Endothelial cell of umbilical vein (primary cell): ENCODE measurements around the gene APOBEC4.

Experiments
- CTCF ChIP-seq, 2 donors: IDR thresholded peaks; 1 replicate in 1 of 2; 2 replicates in 1 of 2; pipeline ENCODE4 v1.5.1; 2011; ENCODE audit warnings: low read length in 2 of 2, mild to moderate bottlenecking in 2 of 2, moderate library complexity in 2 of 2, control low read depth in 1 of 2, inconsistent platforms in 1 of 2, low read depth in 1 of 2; ENCODE audit not compliant: insufficient read depth in 1 of 2; ENCODE audit errors: extremely low read depth in 1 of 2
- EZH2 ChIP-seq: IDR thresholded peaks from 2 replicates; pipeline ENCODE4 v1.6.1; 2012; ENCODE audit warnings: borderline replicate concordance, low read depth, mild to moderate bottlenecking, moderate library complexity, low read length, inconsistent platforms; ENCODE audit not compliant: severe bottlenecking
- JUN ChIP-seq: IDR thresholded peaks from 2 replicates; pipeline ENCODE4 v1.6.1; 2011; ENCODE audit warnings: borderline replicate concordance, low read depth; ENCODE audit not compliant: insufficient read length, insufficient read depth
- MAX ChIP-seq: IDR thresholded peaks from 2 replicates; pipeline ENCODE4 v1.6.1; 2011; ENCODE audit not compliant: insufficient read depth, insufficient read length
- MYC ChIP-seq: IDR thresholded peaks from one replicate; pipeline ENCODE4 v1.6.1; 2011; ENCODE audit warnings: mild to moderate bottlenecking, low read depth, low read length
- POLR2A ChIP-seq: IDR thresholded peaks from 2 replicates; pipeline ENCODE4 v1.6.1; 2012; ENCODE audit warnings: low read depth, mild to moderate bottlenecking, control low read depth, low read length
- POLR2AphosphoS5 ChIP-seq: IDR thresholded peaks from 2 replicates; pipeline ENCODE4 v1.6.1; 2012; ENCODE audit warnings: low read depth, mild to moderate bottlenecking, control low read depth, low read length, moderate library complexity; ENCODE audit not compliant: insufficient read depth

- TF ChIP-seq CTCF (IDR thresholded peaks at IDR 0.05; ENCODE audit: extremely low read depth in 1 of 2, insufficient read depth in 1 of 2, low read depth in 1 of 2, low read length in 2 of 2) (no peak), JUN (no peak), MAX (no peak), EZH2 (no peak), POLR2A (no peak), POLR2AphosphoS5 (no peak), MYC (no peak)
Measured at GRCh38 chr1:183675883-183676585, 22.9 kb upstream of the APOBEC4 start.
